GM13977 (cell line): ENCODE measurements around the gene SMCO1.

ENCODE experiments used
- DNase-seq: peaks from one replicate; pipeline ENCODE4 v3.0.0; 2012; ENCODE audit warnings: low spot score
- CTCF ChIP-seq: IDR thresholded peaks from 2 replicates; pipeline ENCODE4 v1.5.1; 2012; ENCODE audit warnings: mild to moderate bottlenecking, control low read depth; ENCODE audit not compliant: insufficient read depth; ENCODE audit errors: extremely low read depth, missing control alignments
- in situ Hi-C: fragments of 300-500 bp; cut with MboI; formaldehyde crosslinking; loops from one replicate; pipeline ENCODE4 v1.12.0; 2022; ENCODE audit warnings: low sequenced_read_pairs, low pct_unique_long_range_greater_than_20kb, mixed read lengths, inconsistent platforms; ENCODE audit not compliant: unreplicated experiment

Gene SMCO1

DNA sequence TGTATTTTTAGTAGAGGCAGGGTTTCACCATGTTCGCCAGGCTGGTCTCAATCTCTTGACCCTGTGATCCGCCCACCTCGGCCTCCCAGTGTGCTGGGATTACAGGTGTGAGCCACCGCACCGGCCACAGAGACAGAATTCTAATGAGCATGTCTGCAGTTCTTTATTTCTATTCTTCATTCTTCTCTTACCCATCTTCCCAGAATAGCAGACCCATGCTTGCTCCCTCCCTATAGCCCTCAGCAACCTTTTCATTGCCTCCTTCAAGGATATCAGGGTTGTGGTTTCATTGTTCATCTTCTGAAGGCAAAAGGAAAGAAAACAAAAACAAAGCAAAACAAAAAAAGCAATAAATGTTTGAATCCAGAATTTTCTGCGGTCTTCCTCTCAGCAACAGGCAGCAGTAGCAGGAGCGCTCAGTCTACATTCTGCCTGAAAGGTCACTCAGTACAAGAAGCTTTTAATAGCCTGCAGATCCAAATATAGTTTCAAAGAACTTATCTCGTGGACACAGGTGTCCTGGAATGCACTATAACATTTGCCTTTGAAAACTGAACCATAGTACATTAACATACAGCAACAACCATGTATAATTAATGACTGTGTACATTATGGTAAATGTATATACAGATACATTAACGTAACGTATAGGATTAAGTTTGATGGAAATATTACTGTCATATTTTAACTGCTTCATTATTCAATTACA lies at the start of gene SMCO1:
SMCO1 (minus strand) TSS at position 434 of the 709 bp plus-strand sequence; CDS start at position 297, 137 bp downstream.
- TF ChIP-seq CTCF, result no peak
- in situ Hi-C loops, result no loop called here

GRCh38 chr3:196563721-196564225 lies 48.6 kb upstream of the SMCO1 start:
- no peak for DNase-seq
- in situ Hi-C loops, result no loop called here
- no peak for TF ChIP-seq CTCF

More for the DNA sequence above, at the start of gene SMCO1:
- DNase-seq, result no peak

GRCh38 chr3:196559826-196560225 lies 44.7 kb upstream of the SMCO1 start:
- TF ChIP-seq CTCF, result no peak
- DNase-seq, result no peak
- in situ Hi-C loops, result no loop called here

- no peak for DNase-seq
- TF ChIP-seq CTCF, result no peak
- in situ Hi-C loops, result no loop called here
Observed at GRCh38 chr3:196558476-196558875, 43.3 kb upstream of the SMCO1 start.

GRCh38 chr3:196557236-196557635 lies 42.1 kb upstream of the SMCO1 start:
- no peak for DNase-seq
- in situ Hi-C loops, result no loop called here
- TF ChIP-seq CTCF, result no peak

- in situ Hi-C loops, result no loop called here
- no peak for TF ChIP-seq CTCF
- no peak for DNase-seq
Observed at GRCh38 chr3:196555295-196555694, 40.1 kb upstream of the SMCO1 start.
